Measurements from ENCODE around the gene GPR142.

DNA sequence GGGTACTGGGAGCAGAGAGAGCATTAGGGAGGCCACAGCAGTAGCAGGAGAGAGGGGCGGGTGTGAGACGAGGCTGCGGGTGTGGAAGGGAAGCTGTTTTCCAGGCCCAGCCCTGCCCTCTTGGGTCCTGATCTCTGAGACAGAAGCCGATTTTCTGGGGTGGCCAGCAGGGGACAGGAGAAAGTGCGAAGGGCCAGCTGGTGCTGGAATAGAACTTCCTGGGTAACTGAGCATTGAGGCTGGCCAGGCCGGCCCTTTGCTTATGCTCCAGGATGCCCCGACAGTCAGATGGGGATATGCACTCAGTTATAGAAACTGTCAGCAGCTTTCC lies 6.4 kb upstream of the GPR142 start:
- TF ChIP-seq CTCF (IDR thresholded peaks at IDR 0.05) (no peak), POLR2A (IDR thresholded peaks at IDR 0.05) (no peak)

Data from heart left ventricle (tissue), 13 donors.